ENCODE measurements around the gene PSMA7.

PSMA7 gene

DNA sequence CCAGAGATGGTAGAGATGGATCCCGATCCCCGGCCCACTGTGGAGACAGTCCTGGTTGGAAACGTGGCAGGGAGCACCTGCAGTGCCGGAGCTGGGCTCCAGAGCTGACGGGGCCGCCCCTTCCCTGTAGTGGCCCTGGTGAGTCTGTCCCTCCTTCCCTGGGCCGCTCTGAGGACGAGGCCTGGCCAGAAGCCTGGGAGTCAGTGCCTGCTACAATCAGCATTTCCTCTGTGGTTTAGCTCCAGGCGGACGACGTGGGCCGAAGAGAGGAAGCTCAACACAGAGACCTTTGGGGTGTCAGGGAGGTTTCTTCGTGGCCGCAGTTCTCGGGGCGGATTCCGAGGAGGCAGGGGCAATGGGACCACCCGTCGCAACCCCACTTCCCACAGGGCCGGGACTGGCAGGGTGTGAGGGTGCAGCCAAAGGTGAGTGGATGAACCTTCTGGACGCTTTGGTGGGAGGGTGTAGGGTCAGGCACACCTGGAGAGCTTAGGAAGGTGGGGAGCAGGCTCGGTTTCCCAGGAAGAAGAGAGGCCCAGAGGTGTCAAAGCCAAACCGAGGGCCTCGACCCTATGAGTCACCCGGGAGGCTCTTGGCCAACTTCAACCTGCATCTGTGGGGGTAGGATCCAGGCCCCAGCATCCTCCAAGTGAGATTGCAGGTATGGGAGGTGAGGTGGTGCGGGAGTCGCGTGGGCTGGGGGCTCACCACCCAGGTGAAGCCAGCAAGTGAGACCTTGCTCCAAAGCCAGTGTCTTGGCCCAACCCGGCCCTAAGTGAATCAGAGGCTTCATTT is 9.9 kb downstream of the PSMA7 start:
- Mint-ChIP-seq H3K4me1 (ENCODE audit: low read depth) (peaks cover 14% of the 10 kb centered on the region), H3K4me3 (no peak overlapping the region), H3K27ac (peak overlapping the region; percentile 20), H3K27me3 (ENCODE audit: low read depth) (no peaks in the 10 kb centered on the region), H3K36me3 (ENCODE audit: low read depth) (peaks cover 78% of the 10 kb centered on the region), H3K9me3 (no peaks in the 10 kb centered on the region)
- no peak for DNase-seq (ENCODE audit: low spot score)

DNA sequence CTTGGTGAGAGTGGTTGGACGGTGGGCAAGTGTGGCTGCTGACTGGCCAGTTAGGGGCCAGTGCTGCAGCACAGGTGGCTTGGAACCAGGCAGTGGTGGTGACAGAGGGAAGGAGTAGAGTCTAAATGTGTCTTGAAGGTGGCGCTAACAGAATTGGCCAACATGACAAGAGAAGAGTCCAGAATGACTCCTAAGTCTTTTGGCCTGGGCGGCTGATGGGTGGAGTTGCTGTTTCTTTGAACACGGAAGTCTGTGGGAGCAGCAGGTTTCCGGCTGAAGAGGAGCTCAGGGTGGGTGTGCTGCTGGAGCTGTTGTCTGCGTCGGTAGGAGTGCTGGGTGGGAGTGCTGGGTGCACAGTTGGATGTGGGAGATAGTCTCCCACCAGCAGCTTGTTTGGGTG is 10.8 kb downstream of the PSMA7 start:
- peaks cover 9% of the 10 kb centered on the region for H3K4me1 Mint-ChIP-seq (ENCODE audit: low read depth)
- no peaks in the 10 kb centered on the region for H3K9me3 Mint-ChIP-seq
- no peaks in the 10 kb centered on the region for H3K27me3 Mint-ChIP-seq (ENCODE audit: low read depth)
- peak overlapping the region; percentile 34 for H3K4me3 Mint-ChIP-seq
- H3K27ac Mint-ChIP-seq: peak overlapping the region; percentile 52
- no peak for DNase-seq (ENCODE audit: low spot score)
- H3K36me3 Mint-ChIP-seq (ENCODE audit: low read depth): peaks cover 73% of the 10 kb centered on the region

DNA sequence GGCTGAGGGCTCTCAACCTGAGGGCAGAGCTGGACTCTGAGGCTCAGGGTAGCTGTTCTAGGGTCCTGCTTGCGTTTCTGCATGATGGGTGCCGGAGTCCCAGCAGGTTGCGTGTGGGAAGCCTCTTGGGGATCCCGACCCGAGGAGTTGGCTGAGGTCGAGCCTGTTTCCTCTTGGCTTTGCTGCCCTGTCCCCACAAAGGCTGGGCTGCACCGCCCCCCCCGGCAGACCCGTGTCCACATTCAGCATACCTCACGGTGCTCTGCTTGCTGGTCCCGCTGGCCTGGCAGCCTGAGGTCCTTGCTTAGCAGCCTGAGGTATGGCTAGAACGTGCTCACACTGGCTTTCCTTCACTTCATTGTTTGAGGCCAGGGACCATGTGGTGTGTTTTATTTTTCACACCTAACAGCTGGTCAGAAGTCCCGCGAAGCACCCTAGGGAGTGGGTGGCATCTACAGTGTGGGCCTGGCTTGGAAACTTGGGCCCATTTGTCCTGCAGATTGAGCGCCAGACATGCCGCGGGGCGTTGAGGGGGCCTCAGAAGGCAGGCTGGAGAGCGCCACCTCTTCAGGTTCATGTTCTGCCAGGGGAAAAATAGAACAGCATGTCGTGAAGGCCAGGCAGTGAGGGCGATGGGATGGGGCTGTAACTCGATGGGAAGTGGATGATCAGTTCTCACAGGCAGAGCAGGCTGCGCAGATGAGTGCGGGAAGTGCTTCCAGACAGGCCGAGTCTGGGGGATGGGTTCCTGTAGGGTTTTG is 11.5 kb downstream of the PSMA7 start:
- H3K36me3 Mint-ChIP-seq (ENCODE audit: low read depth): peaks cover 68% of the 10 kb centered on the region
- H3K27ac Mint-ChIP-seq: peak overlapping the region; percentile 52

DNA sequence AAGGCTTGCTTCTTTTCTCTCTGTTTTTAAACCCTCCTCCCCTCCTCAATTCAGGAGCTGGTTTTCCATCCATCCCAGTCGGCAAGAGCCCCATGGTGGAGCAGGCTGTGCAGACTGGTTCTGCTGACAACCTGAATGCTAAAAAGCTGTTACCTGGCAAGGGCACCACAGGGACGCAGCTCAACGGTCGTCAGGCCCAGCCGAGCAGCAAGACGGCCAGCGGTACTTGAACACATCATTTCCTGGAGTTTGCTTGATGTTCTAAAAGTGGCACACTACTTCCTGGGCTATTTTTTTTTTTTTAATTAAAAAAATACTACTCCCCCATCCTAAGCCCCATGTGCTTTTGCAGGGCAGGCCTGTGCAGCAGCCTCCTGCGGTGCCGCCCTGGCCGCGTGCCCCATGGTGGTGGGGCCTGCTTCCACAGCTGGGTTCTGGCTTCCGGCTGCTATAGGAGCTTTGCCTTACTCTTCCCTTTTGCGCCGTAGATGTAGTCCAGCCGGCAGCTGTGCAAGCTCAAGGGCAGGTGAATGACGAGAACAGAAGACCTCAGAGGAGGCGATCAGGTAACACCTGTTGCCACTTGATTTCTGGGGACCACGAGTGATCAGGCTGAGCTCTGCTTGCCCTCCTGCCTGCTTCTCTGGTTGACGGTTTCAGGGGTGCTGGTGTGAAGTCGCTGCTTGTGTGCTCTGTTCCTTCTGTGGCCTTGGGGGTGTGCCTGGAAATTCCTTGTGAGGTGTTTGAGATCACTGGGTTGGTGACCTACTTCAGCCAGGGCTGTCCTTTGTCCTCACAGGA is 13.3 kb downstream of the PSMA7 start:
- no peak overlapping the region for H3K27ac Mint-ChIP-seq
- H3K27me3 Mint-ChIP-seq (ENCODE audit: low read depth): no peaks in the 10 kb centered on the region
- H3K36me3 Mint-ChIP-seq (ENCODE audit: low read depth): peaks cover 70% of the 10 kb centered on the region
- no peaks in the 10 kb centered on the region for H3K9me3 Mint-ChIP-seq
- H3K4me3 Mint-ChIP-seq: no peak overlapping the region
- DNase-seq (ENCODE audit: low spot score): no peak
- peaks cover 11% of the 10 kb centered on the region for H3K4me1 Mint-ChIP-seq (ENCODE audit: low read depth)

More for the DNA sequence above, 11.5 kb downstream of the PSMA7 start:
- DNase-seq (ENCODE audit: low spot score): no peak
- Mint-ChIP-seq H3K4me3 (peak overlapping the region; percentile 34), H3K27me3 (ENCODE audit: low read depth) (no peaks in the 10 kb centered on the region), H3K9me3 (no peaks in the 10 kb centered on the region), H3K4me1 (ENCODE audit: low read depth) (peaks cover 7% of the 10 kb centered on the region)

DNA sequence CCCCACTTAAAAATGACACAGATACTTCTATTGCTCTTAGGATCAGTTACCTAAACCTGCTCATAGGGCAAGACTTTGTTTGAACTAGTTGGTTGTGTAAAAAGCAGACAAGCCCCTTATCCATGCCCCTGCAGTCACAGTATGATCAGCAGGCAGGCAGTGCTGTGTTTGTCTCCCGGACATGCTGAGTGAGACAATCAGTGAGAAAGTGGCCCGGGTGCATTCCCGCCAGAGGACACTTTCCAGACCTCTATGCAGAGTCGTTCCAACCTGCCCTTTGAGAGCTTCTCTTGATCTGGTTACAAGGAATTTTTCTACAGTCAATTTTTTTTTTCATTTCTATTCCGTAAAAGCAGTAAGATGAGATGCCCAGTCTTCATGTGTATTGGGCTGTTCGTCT is 14.7 kb downstream of the PSMA7 start:
- peaks cover 23% of the 10 kb centered on the region for H3K4me1 Mint-ChIP-seq (ENCODE audit: low read depth)
- no peak overlapping the region for H3K27ac Mint-ChIP-seq
- H3K27me3 Mint-ChIP-seq (ENCODE audit: low read depth): no peaks in the 10 kb centered on the region
- H3K4me3 Mint-ChIP-seq: no peak overlapping the region
- no peak for DNase-seq (ENCODE audit: low spot score)
- no peaks in the 10 kb centered on the region for H3K9me3 Mint-ChIP-seq
- H3K36me3 Mint-ChIP-seq (ENCODE audit: low read depth): peaks cover 71% of the 10 kb centered on the region

DNA sequence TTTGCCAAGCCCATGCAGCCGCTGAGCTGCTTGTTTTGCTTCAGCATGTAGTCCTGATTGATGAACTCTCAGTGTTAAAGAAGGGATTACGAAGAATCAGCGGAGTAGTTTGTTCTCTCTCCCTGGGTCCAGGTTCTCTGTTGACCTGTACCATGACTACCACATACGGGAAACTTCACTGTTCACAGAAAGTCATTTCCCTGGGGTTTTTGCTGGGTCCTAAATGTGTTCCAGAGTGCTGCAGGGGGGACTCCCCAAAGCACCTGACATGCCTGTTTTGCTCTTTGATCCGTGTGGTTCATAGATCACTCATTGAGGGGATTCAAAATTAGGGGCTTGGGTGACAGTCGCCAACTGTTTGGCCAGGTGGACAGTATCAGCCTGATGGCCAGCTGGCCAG is 15.4 kb downstream of the PSMA7 start:
- Mint-ChIP-seq H3K9me3 (no peaks in the 10 kb centered on the region), H3K27ac (peak overlapping the region; percentile 16), H3K4me3 (no peak overlapping the region), H3K27me3 (ENCODE audit: low read depth) (no peaks in the 10 kb centered on the region), H3K4me1 (ENCODE audit: low read depth) (peaks cover 25% of the 10 kb centered on the region), H3K36me3 (ENCODE audit: low read depth) (peaks cover 64% of the 10 kb centered on the region)
- DNase-seq (ENCODE audit: low spot score): no peak

DNA sequence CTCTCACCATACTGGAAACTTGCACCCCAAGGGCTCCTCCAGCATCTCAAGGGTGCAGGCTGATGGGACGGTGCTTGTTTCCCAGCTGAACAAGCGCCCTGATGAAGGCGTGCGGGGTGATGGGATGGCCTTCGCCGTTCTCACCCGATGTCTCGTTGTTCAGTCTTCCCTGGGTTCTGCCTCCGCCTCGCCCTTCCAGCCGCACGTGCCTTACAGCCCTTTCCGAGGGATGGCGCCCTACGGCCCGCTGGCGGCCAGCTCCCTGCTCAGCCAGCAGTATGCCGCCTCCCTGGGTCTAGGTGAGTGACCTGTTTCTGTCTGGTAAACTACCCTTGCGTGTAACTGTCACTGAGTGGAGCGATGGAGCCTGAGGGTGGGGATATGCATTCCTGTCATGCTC is 17.1 kb downstream of the PSMA7 start:
- DNase-seq (ENCODE audit: low spot score): no peak
- H3K27ac Mint-ChIP-seq: no peak overlapping the region
- no peak overlapping the region for H3K4me3 Mint-ChIP-seq
- H3K27me3 Mint-ChIP-seq (ENCODE audit: low read depth): no peaks in the 10 kb centered on the region
- H3K36me3 Mint-ChIP-seq (ENCODE audit: low read depth): peaks cover 52% of the 10 kb centered on the region
- no peaks in the 10 kb centered on the region for H3K9me3 Mint-ChIP-seq
- H3K4me1 Mint-ChIP-seq (ENCODE audit: low read depth): peaks cover 20% of the 10 kb centered on the region

DNA sequence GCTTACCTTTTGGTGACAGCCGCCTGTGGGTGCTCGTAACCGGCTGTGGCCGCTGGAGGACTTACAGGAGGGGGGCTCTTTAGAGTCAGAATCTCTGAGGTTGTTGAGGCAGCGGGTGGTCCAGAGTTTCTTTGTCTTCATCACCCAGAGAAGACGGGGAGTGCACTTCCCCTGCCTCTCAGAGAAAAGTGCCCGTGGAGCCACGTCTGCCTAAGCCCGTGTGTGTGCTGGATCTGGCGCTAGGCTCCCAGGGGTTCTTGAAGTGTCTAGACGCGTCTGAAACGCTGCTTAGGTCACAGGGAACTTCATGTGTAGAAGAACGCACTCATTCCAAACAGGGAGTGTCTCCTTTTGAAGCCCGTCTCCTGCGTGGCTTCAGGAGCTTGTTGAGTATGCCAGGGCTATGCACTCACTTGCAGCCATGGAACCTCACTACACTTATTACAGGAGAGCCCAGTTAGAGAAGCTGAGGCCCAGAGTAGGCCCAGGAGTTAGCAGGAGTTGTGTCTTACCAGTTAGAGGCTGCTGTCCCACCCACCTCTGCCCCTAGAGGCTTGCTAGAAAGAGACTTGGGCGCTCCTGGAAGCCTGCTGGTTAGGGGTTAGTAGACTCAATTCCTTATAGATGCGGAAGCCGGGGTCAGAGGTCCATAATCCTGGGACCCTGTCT is 19.6 kb downstream of the PSMA7 start:
- Mint-ChIP-seq H3K9me3 (no peaks in the 10 kb centered on the region), H3K4me3 (peak overlapping the region; percentile 85), H3K36me3 (ENCODE audit: low read depth) (peaks cover 31% of the 10 kb centered on the region), H3K27me3 (ENCODE audit: low read depth) (no peaks in the 10 kb centered on the region), H3K27ac (peak overlapping the region; percentile 49), H3K4me1 (ENCODE audit: low read depth) (peaks cover 37% of the 10 kb centered on the region)
- no peak for DNase-seq (ENCODE audit: low spot score)

DNA sequence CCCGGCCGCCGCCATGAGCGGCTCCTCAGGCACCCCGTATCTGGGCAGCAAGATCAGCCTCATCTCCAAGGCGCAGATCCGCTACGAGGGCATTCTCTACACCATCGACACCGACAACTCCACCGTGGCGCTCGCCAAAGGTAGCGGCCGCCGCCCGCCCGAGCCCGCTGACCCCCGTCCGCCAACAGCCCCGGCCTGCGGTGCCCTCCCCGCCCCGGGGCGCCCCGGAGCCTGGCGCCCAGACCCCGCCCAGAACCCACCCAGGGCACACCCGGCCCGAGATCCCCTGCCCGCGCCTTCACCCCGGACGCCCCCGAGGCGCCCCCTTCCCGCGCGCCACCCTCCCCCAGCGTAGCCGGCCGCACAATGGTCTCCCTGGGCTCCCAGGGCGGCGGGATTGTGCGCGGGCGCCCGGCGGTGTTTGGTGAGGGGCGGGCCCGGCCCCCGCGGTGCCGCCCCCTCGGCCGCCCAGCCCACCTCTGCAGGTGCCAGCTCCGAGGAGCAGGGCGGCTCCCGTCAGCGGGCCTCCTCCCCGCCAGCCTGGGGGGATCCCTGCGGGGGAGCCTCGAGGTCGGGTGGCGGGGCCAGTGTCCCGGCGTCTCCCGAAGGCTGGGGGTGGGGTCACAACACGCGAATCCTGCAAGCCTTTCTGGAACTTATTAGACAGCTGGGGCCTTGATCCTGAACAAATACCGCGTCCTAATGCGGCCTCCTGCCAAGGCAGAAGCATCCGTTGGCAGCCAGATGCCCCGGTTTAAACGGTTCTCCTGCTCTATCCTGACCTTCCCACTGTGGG is 20.3 kb downstream of the PSMA7 start:
- Mint-ChIP-seq H3K4me1 (ENCODE audit: low read depth) (peaks cover 38% of the 10 kb centered on the region), H3K36me3 (ENCODE audit: low read depth) (peaks cover 25% of the 10 kb centered on the region), H3K4me3 (peak overlapping the region; percentile 85), H3K27me3 (ENCODE audit: low read depth) (no peaks in the 10 kb centered on the region), H3K9me3 (no peaks in the 10 kb centered on the region), H3K27ac (peak overlapping the region; percentile 49)
- peak; percentile 33 for DNase-seq (ENCODE audit: low spot score)

DNA sequence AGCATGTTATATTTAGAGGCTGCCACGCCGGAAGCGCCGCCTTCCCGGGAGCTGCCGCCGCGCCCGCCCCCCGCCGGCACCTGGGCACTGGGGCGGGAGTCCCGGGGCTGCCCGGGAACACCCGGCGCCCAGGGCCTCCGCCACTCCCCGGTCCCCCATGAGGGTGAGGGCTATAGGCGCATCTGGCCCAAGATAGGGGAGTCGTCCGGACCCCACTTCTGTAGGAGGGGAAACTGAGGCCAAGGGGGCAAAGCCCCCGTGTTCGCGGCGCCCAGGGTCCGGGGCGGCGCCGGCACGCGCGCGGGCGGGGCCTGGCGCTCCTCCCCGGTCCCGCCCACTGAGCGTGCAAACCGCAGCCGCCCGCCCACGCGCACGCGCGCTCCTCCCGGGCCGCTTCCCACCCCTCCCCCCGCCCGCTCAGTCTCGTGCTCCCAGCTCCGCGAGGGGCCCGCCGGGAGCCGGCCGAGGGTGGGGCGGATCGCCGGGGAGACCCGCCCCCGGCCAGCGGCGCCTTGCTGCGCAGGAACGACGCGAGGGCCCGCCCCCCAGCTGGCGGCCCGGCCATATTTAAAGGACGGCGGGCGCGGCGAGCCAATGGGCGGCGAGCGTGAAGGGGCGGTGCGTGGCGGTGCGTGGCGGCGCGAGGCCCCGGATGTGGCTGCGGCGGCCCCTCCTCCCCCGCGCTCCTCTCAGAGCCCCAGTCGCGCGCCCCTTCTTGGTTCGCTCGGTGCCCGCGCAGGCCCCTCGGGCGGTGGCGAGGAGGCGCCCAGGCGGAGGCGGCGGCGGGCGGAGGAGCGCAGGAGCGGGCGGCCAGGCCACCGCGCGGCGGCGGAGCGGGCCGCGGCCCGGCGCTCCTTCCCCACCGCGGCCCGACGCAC is 21.2 kb downstream of the PSMA7 start, which contains the start of gene LSM14B:
Gene LSM14B, plus strand, starts transcription at position 700 of the 878 bp plus-strand sequence. CDS start 192 bp downstream, outside the sequence.
- peaks cover 44% of the 10 kb centered on the region for H3K4me1 Mint-ChIP-seq (ENCODE audit: low read depth)
- peaks cover 24% of the 10 kb centered on the region for H3K36me3 Mint-ChIP-seq (ENCODE audit: low read depth)
- H3K27ac Mint-ChIP-seq: peak within 1 kb of the TSS; percentile 94
- no peaks in the 10 kb centered on the region for H3K9me3 Mint-ChIP-seq
- peak; percentile 97 for DNase-seq (ENCODE audit: low spot score)
- H3K27me3 Mint-ChIP-seq (ENCODE audit: low read depth): no peaks in the 10 kb centered on the region
- H3K4me3 Mint-ChIP-seq: peak within 1 kb of the TSS; percentile 92

DNA sequence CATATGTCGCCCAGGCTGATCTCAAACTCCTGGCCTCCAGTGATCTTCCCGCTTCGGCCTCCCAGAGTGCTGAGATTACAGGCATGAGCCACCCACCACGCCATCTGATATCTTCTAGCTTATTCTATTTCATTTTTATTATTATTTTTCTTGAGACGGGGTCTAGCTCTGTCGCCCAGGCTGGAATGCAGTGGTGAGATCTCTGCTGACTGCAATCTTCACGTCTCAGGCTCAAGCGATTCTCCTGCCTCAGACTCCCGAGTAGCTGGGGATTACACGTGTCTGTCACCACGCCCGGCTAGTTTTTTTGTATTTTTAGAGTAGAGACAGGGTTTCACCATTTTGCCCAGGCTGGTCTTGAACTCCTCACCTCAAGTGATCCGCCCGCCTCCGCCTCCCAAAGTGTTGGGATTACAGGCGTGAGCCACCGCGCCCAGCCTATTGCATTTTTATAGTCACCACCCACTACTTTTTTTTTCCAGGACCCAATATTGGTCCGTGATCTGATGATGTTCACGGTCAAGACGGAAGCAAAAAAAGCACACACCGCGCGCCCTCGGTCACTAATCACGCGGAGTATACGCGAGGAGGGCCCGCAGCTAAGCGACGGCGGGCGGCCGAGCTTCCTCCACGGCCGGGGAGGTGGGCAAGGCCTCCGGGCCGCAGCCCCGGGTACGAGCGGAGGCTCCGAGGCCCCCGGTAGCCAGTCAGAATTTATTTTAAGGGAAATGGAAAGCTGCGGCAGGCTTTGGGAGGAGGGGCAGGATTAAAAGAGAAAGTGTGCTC is 22.0 kb downstream of the PSMA7 start:
- Mint-ChIP-seq H3K36me3 (ENCODE audit: low read depth) (peaks cover 19% of the 10 kb centered on the region), H3K27ac (peak overlapping the region; percentile 94), H3K4me3 (peak overlapping the region; percentile 92), H3K27me3 (ENCODE audit: low read depth) (no peaks in the 10 kb centered on the region), H3K4me1 (ENCODE audit: low read depth) (peaks cover 42% of the 10 kb centered on the region), H3K9me3 (no peaks in the 10 kb centered on the region)
- no peak for DNase-seq (ENCODE audit: low spot score)

All from T-helper 2 cell treated with Interferon-gamma antibody and Interleukin-4, amounts not matched to agents 5 μg/mL and 100 μg/mL, for 36 hours (primary cell).